Heart left ventricle (tissue), 16 donors: Measurements from ENCODE around the gene TFB2M. TPM values are rescaled to one million over a fixed set of nuclear protein-coding genes. Genes with fewer than 3 reads are reported as not detected.

Experiments used
- ATAC-seq, 4 donors: fragments of 200-7000 bp; cut with Tn5 transposase; one replicate each; pipeline ENCODE4 v1.9.1; 2020 to 2022; ENCODE audit warnings: moderate library complexity in 4 of 4, mild to moderate bottlenecking in 3 of 4, moderate number of reproducible peaks in 1 of 4
- DNase-seq, 5 donors: peaks; one replicate each; pipeline ENCODE4 v3.0.0-alpha.2; 2020
- H3K27ac ChIP-seq, 12 donors: fragments of 200-600 bp; sonication (generic) in 4 of 12; one replicate each; pipeline versions ENCODE4 v1.5.0 to v1.8.0; 2016 to 2022; ENCODE audit warnings: mild to moderate bottlenecking in 2 of 12
- H3K27me3 ChIP-seq, 9 donors: fragments of 200-600 bp; sonication (generic) in 2 of 9; one replicate each; pipeline versions ENCODE4 v1.5.1 to v1.8.0; 2016 to 2022; ENCODE audit warnings: mild to moderate bottlenecking in 3 of 9
- H3K36me3 ChIP-seq, 9 donors: fragments of 200-600 bp; sonication (generic) in 2 of 9; one replicate each; pipeline versions ENCODE4 v1.5.0 to v1.8.0; 2018 to 2022; ENCODE audit warnings: mild to moderate bottlenecking in 2 of 9
- H3K4me1 ChIP-seq, 12 donors: fragments of 200-600 bp; sonication (generic) in 4 of 12; one replicate each; pipeline versions ENCODE4 v1.5.0 to v1.8.0; 2016 to 2022; ENCODE audit warnings: mild to moderate bottlenecking in 3 of 12
- H3K4me3 ChIP-seq, 12 donors: fragments of 200-600 bp; sonication (generic) in 4 of 12; one replicate each; pipeline versions ENCODE4 v1.5.0 to v1.8.0; 2017 to 2022; ENCODE audit warnings: mild to moderate bottlenecking in 9 of 12, moderate library complexity in 4 of 12
- H3K9me3 ChIP-seq, 12 donors: fragments of 200-600 bp; sonication (generic) in 4 of 12; one replicate each; pipeline versions ENCODE4 v1.5.0 to v1.8.0; 2016 to 2022; ENCODE audit warnings: mild to moderate bottlenecking in 1 of 12
- POLR2A ChIP-seq, 2 donors: fragments of 450-650 bp; IDR thresholded peaks; one replicate each; pipeline ENCODE4 v1.6.1; 2017; ENCODE audit warnings: antibody characterized with exemption in 2 of 2, mild to moderate bottlenecking in 2 of 2, moderate library complexity in 2 of 2
- WGBS, 4 donors: extraction: QIAGEN DNeasy Blood & Tissue Kit in 2 of 4; methylation state at CpG; one replicate each; pipeline versions ENCODE4 v1.1.5 to v1.1.7; 2013 to 2018; 5-methylcytosine and 5-hydroxymethylcytosine counted together
- intact Hi-C, 10 donors: fragments of 100-400 bp; cut with DNase I; formaldehyde crosslinking; loops; one replicate each; pipeline versions ENCODE4 v1.11.1 to v1.14.2; 2022
- polyA plus RNA-seq, 2 donors: library from polyadenylated mRNA; stranded (reverse); fragments of 200-250 nt; gene quantifications; one replicate each; pipeline ENCODE4 v1.2.3, GENCODE V29; 2013
- total RNA-seq, 9 donors: library from RNA; depleted of rRNA in 2 of 9; stranded (reverse); fragments of >200 nt in 2 of 9; fragmentation: NEBNext Ultra II Directional in 3 of 9; extraction: Animal tissue kit (Norgen Biotek cat#: 25700) in 3 of 9; gene quantifications; one replicate each; pipeline versions ENCODE4 v1.1.0 to v1.2.4, GENCODE V29; 2016 to 2023
- TF ChIP-seq, protein P1 (sequence below), 12 donors: fragments of 200-600 bp; sonication (generic) in 4 of 12; IDR thresholded peaks; one replicate each; pipeline versions ENCODE4 v1.5.0 to v1.8.0; 2018 to 2022; ENCODE audit warnings: antibody characterized with exemption in 12 of 12, mild to moderate bottlenecking in 5 of 12
- donor health status: ischemic (EF 13 %, LVEDD 7.1; RV severe dilation, severe dysfunction).
- donor health status: healthy with polysubstance abuse.
- donor health status: DM: no; HTN: yes; CAD: no.
- donor health status: DM: no; HTN: no; CAD: no.
- donor health status: ischemic (EF 25% LVEDD 6.9; RV normal size, moderate dysfunction).
- donor health status: ischemic (EF 25% LVEDD 5.7; RV mildly dilated, moderate dysfunction).
- donor health status: healthy.
- donor health status: DM: yes; HTN: yes; CAD: no.
- donor health status: ischemic (EF 35%, LVEDD 5.7; RV mildly dilated, moderate dysfunction).
- donor health status: nonischemic (EF 11% LVEDD 7.7; RV severe dilation, severe dysfunction).
- donor health status: DM: yes; HTN: yes; CAD: no.
- donor health status: PGD.
- donor health status: ischemic (EF 29% LVEDD 5.4; RV normal size, mild dysfunction).
- donor health status: nonischemic (EF 23%, LVEDD 6.1; RV moderate dilation, normal function).

The TFB2M gene
- total and polyA plus RNA-seq, 11 donors: 4.2 to 18.6 (median 12.8) TPM

DNA sequence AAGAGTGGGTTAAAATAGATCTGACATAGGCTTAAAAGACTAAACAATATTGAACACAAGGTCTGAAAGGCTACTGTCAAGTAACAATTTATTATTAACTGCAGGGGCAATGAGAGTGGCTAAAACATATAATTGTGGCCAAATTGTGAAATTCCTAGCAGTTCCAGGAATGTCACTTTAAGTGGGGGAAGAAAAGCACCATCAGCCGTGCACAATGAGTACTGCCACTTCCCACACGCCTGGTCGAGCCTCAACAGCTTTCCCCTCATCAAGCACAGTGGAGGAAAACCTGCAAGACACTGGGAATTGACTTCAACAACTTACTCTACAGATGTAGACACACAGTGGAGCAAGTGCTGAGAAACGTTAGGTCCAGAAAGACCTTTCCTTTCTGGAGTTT, 16.4 kb downstream of the TFB2M start:
- Histone ChIP-seq H3K4me1 (no peaks in the 10 kb centered on the region), H3K9me3 (no peaks in the 10 kb centered on the region), H3K36me3 (peaks cover 0 to 96% (median 89%) of the 10 kb centered on the region in 9 donors), H3K27me3 (no peaks in the 10 kb centered on the region), H3K27ac (no peak overlapping the region), H3K4me3 (no peak overlapping the region)
- DNase-seq (no peak), ATAC-seq (no peak)
- intact Hi-C loops: no loop called here
- 33 to 57% (median 38%) methylated on average over 4 of the region's 4 CpGs for WGBS, 4 donors
- TF ChIP-seq POLR2A (IDR thresholded peaks at IDR 0.05): no peak
- TF ChIP-seq, protein P1, sequence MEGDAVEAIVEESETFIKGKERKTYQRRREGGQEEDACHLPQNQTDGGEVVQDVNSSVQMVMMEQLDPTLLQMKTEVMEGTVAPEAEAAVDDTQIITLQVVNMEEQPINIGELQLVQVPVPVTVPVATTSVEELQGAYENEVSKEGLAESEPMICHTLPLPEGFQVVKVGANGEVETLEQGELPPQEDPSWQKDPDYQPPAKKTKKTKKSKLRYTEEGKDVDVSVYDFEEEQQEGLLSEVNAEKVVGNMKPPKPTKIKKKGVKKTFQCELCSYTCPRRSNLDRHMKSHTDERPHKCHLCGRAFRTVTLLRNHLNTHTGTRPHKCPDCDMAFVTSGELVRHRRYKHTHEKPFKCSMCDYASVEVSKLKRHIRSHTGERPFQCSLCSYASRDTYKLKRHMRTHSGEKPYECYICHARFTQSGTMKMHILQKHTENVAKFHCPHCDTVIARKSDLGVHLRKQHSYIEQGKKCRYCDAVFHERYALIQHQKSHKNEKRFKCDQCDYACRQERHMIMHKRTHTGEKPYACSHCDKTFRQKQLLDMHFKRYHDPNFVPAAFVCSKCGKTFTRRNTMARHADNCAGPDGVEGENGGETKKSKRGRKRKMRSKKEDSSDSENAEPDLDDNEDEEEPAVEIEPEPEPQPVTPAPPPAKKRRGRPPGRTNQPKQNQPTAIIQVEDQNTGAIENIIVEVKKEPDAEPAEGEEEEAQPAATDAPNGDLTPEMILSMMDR (IDR thresholded peaks at IDR 0.05): no peak

DNA sequence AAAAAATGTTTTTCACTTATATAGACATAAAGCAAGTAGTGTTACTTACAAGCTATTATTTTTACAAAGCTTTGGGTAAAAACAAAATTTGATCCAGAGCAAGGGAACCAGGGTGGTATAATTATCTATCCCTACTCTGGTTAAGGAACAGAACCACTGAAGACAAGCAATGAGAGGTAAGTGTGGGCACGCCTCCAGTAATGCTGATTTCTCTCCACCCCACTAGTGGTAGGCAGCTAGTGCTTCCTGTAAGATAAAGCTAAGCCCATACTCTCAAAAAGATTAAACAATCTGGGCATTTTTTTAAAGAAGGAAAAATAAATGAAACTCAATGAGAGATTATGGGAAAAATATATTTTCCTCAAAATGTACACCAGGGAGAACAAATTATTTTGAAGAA, 22.1 kb downstream of the TFB2M start:
- Histone ChIP-seq H3K9me3 (no peaks in the 10 kb centered on the region), H3K4me3 (no peak overlapping the region), H3K27me3 (no peaks in the 10 kb centered on the region), H3K36me3 (peaks cover 0 to 94% (median 84%) of the 10 kb centered on the region in 9 donors), H3K27ac (no peak overlapping the region), H3K4me1 (no peaks in the 10 kb centered on the region)
- intact Hi-C loops: no loop called here
- no peak for DNase-seq
- no peak for TF ChIP-seq POLR2A (IDR thresholded peaks at IDR 0.05)
- TF ChIP-seq, protein P1 (IDR thresholded peaks at IDR 0.05): no peak
- no peak for ATAC-seq
- 93 to 100% (median 98%) methylated on average over 1 of the region's 1 CpG for WGBS, 4 donors

DNA sequence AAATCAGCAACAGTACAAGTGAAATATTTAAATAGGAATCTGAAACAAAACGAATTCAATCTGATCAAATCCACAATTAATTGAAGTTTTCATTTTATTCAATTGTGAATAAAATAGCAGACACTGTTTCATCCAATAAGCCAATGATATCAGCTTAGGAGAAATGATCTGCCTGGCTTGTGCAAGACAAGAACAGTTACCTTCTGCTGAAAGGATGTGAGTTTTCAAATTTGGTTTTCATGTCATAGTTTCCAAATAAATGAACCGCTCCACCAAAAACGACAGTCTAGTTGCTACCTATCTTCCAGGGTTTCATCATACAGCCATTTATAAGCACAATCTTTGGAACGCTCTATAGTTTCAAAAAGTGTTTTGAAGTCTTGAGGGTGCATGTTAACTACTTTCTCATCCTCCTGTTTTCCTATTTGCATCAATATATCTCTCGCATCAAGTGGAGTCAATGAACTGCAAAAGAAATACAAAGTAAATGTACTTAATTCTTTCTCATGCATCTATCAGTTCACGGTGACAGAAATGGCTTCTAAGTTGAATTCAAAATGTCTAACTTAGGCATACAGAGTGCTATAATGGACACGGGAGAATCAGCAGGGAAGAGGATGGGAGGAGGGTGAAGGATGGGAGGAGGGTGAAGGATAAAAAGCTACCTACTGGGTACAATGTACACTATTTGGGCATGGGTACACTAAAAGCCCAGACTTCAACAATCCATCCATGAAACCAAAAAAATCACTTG, 25.1 kb downstream of the TFB2M start:
- DNase-seq: no peak
- intact Hi-C loops: no loop called here
- WGBS, 4 donors: 90 to 92% (median 90%) methylated on average over 7 of the region's 7 CpGs
- H3K27ac ChIP-seq: no peak overlapping the region
- no peak for TF ChIP-seq POLR2A (IDR thresholded peaks at IDR 0.05)
- TF ChIP-seq, protein P1 (IDR thresholded peaks at IDR 0.05): no peak
- H3K4me3 ChIP-seq: no peak overlapping the region
- ATAC-seq: no peak
- peaks cover 0 to 69% (median 58%) of the 10 kb centered on the region in 9 donors for H3K36me3 ChIP-seq
- H3K9me3 ChIP-seq: no peaks in the 10 kb centered on the region
- H3K27me3 ChIP-seq: no peaks in the 10 kb centered on the region
- no peaks in the 10 kb centered on the region for H3K4me1 ChIP-seq

DNA sequence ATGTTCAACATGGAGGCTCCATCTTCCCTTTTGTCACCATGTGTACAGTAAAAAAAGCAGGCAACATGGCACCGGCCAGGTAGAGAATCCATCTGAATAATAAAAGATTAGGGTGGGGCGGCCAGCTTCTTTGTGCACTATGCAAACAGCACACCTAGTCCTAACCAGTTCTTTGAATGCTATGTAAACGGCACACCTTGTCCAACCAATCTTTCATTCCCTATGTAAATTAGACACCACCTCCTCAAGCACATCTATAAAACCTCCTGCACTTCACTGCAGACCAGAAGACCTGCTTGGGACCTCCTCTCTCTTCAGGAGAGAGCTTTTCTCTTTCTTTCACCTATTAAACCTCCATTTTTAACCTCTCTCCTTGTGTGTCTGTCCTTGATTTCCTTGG, 28.2 kb downstream of the TFB2M start:
- 94 to 100% (median 96%) methylated on average over 3 of the region's 3 CpGs for WGBS, 4 donors

More for the DNA sequence above, 28.2 kb downstream of the TFB2M start:
- TF ChIP-seq, protein P1 (IDR thresholded peaks at IDR 0.05): no peak
- TF ChIP-seq POLR2A (IDR thresholded peaks at IDR 0.05): no peak
- Histone ChIP-seq H3K27me3 (no peaks in the 10 kb centered on the region), H3K4me3 (no peak overlapping the region), H3K9me3 (no peaks in the 10 kb centered on the region), H3K4me1 (no peaks in the 10 kb centered on the region), H3K27ac (no peak overlapping the region), H3K36me3 (peaks cover 0 to 40% (median 34%) of the 10 kb centered on the region in 9 donors)
- intact Hi-C loops: no loop called here
- no peak for DNase-seq
- ATAC-seq: no peak
